K562 (cell line): ENCODE results near the gene ARHGEF38. TPM values are rescaled to one million over a fixed set of nuclear protein-coding genes. Genes with fewer than 3 reads are reported as not detected.

Experiments used
- CBX5 ChIP-seq: IDR thresholded peaks from 2 replicates; pipeline ENCODE4 v1.6.1; 2014; ENCODE audit warnings: low read depth, borderline replicate concordance
- FOXP1 ChIP-seq: sonication (generic); formaldehyde crosslinking; IDR thresholded peaks from 2 replicates; pipeline ENCODE4 v1.8.0; 2022; ENCODE audit warnings: mild to moderate bottlenecking, missing genetic modification reagents
- MAX ChIP-seq: sonication (generic); formaldehyde crosslinking; IDR thresholded peaks from 2 replicates; pipeline ENCODE4 v1.9.0; 2022; ENCODE audit warnings: mild to moderate bottlenecking, missing genetic modification reagents
- NR4A1 ChIP-seq, 2 experiments: fragments of 250-450 bp in 1 of 2; fragments of 450-650 bp in 1 of 2; sonication (Bioruptor Pico) in 1 of 2; IDR thresholded peaks; 2 replicates each; pipeline versions ENCODE4 v1.4.0 to v1.6.1; 2016 to 2020; ENCODE audit warnings: mild to moderate bottlenecking in 2 of 2, missing compliant biosample characterization in 1 of 2, missing genetic modification characterization in 1 of 2, moderate library complexity in 1 of 2
- PHF8 ChIP-seq: fragments of 200-600 bp; sonication (generic); IDR thresholded peaks from 2 replicates; pipeline ENCODE4 v1.6.1; 2012; ENCODE audit warnings: mixed run types, mild to moderate bottlenecking, inconsistent platforms, low read length, moderate library complexity, borderline replicate concordance
- polyA plus RNA-seq, 8 experiments: library from polyadenylated mRNA; depleted of rRNA in 4 of 8; stranded (reverse) in 5 of 8; unstranded in 3 of 8; fragments of >200 nt; fragmentation: Nextera tagmentation in 2 of 8; fragmentation: Illumina TruSeq in 1 of 8; extraction: Ambion mirVana in 2 of 8; extraction: Trizol in 1 of 8; gene quantifications; 2 replicates each; pipeline versions ENCODE4 v1.2.1 to v1.2.3, GENCODE V29; 2011 to 2014; ENCODE audit warnings: inconsistent platforms in 1 of 8, missing spikeins in 1 of 8
- total RNA-seq, 7 experiments: library from RNA; depleted of rRNA in 6 of 7; stranded (reverse); fragments of >200 nt in 6 of 7; fragmentation: Illumina TruSeq in 2 of 7; extraction: Trizol in 2 of 7; gene quantifications; 2 replicates each; pipeline versions ENCODE4 v1.2.1 to v1.2.3, GENCODE V29; 2011 to 2021; ENCODE audit warnings: low replicate concordance in 1 of 7
- TF ChIP-seq, protein P1 (sequence below): fragments of 200-600 bp; sonication (generic); IDR thresholded peaks from one replicate; pipeline ENCODE4 v1.6.1; 2012; ENCODE audit warnings: mild to moderate bottlenecking, low read depth, low read length, inconsistent platforms
- TF ChIP-seq, protein P2 (sequence below): sonication (generic); formaldehyde crosslinking; IDR thresholded peaks from 2 replicates; pipeline ENCODE4 v1.8.0; 2023; ENCODE audit warnings: mild to moderate bottlenecking, missing genetic modification reagents

Gene ARHGEF38
- total and polyA plus RNA-seq, 9 of the 15 experiments (the other 6 are each of a cell fraction or from before 2014, with no cell fraction given): 0.17 TPM; not detected in 8

- TF ChIP-seq, protein P1, sequence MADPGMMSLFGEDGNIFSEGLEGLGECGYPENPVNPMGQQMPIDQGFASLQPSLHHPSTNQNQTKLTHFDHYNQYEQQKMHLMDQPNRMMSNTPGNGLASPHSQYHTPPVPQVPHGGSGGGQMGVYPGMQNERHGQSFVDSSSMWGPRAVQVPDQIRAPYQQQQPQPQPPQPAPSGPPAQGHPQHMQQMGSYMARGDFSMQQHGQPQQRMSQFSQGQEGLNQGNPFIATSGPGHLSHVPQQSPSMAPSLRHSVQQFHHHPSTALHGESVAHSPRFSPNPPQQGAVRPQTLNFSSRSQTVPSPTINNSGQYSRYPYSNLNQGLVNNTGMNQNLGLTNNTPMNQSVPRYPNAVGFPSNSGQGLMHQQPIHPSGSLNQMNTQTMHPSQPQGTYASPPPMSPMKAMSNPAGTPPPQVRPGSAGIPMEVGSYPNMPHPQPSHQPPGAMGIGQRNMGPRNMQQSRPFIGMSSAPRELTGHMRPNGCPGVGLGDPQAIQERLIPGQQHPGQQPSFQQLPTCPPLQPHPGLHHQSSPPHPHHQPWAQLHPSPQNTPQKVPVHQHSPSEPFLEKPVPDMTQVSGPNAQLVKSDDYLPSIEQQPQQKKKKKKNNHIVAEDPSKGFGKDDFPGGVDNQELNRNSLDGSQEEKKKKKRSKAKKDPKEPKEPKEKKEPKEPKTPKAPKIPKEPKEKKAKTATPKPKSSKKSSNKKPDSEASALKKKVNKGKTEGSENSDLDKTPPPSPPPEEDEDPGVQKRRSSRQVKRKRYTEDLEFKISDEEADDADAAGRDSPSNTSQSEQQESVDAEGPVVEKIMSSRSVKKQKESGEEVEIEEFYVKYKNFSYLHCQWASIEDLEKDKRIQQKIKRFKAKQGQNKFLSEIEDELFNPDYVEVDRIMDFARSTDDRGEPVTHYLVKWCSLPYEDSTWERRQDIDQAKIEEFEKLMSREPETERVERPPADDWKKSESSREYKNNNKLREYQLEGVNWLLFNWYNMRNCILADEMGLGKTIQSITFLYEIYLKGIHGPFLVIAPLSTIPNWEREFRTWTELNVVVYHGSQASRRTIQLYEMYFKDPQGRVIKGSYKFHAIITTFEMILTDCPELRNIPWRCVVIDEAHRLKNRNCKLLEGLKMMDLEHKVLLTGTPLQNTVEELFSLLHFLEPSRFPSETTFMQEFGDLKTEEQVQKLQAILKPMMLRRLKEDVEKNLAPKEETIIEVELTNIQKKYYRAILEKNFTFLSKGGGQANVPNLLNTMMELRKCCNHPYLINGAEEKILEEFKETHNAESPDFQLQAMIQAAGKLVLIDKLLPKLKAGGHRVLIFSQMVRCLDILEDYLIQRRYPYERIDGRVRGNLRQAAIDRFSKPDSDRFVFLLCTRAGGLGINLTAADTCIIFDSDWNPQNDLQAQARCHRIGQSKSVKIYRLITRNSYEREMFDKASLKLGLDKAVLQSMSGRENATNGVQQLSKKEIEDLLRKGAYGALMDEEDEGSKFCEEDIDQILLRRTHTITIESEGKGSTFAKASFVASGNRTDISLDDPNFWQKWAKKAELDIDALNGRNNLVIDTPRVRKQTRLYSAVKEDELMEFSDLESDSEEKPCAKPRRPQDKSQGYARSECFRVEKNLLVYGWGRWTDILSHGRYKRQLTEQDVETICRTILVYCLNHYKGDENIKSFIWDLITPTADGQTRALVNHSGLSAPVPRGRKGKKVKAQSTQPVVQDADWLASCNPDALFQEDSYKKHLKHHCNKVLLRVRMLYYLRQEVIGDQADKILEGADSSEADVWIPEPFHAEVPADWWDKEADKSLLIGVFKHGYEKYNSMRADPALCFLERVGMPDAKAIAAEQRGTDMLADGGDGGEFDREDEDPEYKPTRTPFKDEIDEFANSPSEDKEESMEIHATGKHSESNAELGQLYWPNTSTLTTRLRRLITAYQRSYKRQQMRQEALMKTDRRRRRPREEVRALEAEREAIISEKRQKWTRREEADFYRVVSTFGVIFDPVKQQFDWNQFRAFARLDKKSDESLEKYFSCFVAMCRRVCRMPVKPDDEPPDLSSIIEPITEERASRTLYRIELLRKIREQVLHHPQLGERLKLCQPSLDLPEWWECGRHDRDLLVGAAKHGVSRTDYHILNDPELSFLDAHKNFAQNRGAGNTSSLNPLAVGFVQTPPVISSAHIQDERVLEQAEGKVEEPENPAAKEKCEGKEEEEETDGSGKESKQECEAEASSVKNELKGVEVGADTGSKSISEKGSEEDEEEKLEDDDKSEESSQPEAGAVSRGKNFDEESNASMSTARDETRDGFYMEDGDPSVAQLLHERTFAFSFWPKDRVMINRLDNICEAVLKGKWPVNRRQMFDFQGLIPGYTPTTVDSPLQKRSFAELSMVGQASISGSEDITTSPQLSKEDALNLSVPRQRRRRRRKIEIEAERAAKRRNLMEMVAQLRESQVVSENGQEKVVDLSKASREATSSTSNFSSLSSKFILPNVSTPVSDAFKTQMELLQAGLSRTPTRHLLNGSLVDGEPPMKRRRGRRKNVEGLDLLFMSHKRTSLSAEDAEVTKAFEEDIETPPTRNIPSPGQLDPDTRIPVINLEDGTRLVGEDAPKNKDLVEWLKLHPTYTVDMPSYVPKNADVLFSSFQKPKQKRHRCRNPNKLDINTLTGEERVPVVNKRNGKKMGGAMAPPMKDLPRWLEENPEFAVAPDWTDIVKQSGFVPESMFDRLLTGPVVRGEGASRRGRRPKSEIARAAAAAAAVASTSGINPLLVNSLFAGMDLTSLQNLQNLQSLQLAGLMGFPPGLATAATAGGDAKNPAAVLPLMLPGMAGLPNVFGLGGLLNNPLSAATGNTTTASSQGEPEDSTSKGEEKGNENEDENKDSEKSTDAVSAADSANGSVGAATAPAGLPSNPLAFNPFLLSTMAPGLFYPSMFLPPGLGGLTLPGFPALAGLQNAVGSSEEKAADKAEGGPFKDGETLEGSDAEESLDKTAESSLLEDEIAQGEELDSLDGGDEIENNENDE: no peak
- TF ChIP-seq FOXP1 (CRISPR knock-in tag) (no peak), MAX (CRISPR knock-in tag) (no peak), CBX5 (no peak), NR4A1 (CRISPR knock-in tag; IDR thresholded peaks at IDR 0.05) (no peak), NR4A1 (tag; IDR thresholded peaks at IDR 0.05) (no peak), PHF8 (no peak)
- TF ChIP-seq, protein P2, sequence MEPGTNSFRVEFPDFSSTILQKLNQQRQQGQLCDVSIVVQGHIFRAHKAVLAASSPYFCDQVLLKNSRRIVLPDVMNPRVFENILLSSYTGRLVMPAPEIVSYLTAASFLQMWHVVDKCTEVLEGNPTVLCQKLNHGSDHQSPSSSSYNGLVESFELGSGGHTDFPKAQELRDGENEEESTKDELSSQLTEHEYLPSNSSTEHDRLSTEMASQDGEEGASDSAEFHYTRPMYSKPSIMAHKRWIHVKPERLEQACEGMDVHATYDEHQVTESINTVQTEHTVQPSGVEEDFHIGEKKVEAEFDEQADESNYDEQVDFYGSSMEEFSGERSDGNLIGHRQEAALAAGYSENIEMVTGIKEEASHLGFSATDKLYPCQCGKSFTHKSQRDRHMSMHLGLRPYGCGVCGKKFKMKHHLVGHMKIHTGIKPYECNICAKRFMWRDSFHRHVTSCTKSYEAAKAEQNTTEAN: no peak
- TF ChIP-seq, all 486 proteins: peak for 0
Observed at GRCh38 chr4:105652286-105652888, 100.0 kb downstream of the ARHGEF38 start (continued).
